GM23338 (cell line): ENCODE measurements around the gene MPHOSPH10. TPM values are rescaled to one million over a fixed set of nuclear protein-coding genes. Genes with fewer than 3 reads are reported as not detected.

Experiments used
- ATAC-seq: fragments of 200-7000 bp; cut with Tn5 transposase; 3 replicates; pipeline ENCODE4 v1.9.1; 2020
- DNase-seq: peaks from one replicate; pipeline ENCODE4 v3.0.0-alpha.2; 2015; ENCODE audit warnings: low spot score
- H2AFZ ChIP-seq: fragments of 200-600 bp; sonication (generic); 2 replicates; pipeline ENCODE4 v1.8.0; 2016; ENCODE audit warnings: antibody characterized with exemption, mild to moderate bottlenecking, moderate library complexity
- H3F3A ChIP-seq: fragments of 200-600 bp; sonication (generic); replicated peaks from 2 replicates; pipeline ENCODE4 v1.8.0; 2017; ENCODE audit warnings: antibody characterized with exemption, mixed run types, low read depth
- H3K27ac ChIP-seq: fragments of 200-600 bp; sonication (generic); 2 replicates; pipeline ENCODE4 v1.6.1; 2016; ENCODE audit warnings: low read depth
- H3K27me3 ChIP-seq: fragments of 200-600 bp; sonication (generic); 2 replicates; pipeline ENCODE4 v1.8.0; 2016; ENCODE audit warnings: mild to moderate bottlenecking, mixed run types, moderate library complexity; ENCODE audit not compliant: insufficient read depth
- H3K36me3 ChIP-seq: fragments of 200-600 bp; sonication (generic); 2 replicates; pipeline ENCODE4 v1.8.0; 2016; ENCODE audit warnings: mild to moderate bottlenecking; ENCODE audit not compliant: insufficient read depth
- H3K4me1 ChIP-seq: fragments of 200-600 bp; sonication (generic); 2 replicates; pipeline ENCODE4 v1.8.0; 2016; ENCODE audit warnings: mild to moderate bottlenecking, moderate library complexity; ENCODE audit not compliant: insufficient read depth
- H3K4me2 ChIP-seq: fragments of 200-600 bp; sonication (generic); 2 replicates; pipeline ENCODE4 v1.7.1; 2017; ENCODE audit warnings: mixed run types
- H3K4me3 ChIP-seq: fragments of 200-600 bp; sonication (generic); 2 replicates; pipeline ENCODE4 v1.6.1; 2016; ENCODE audit warnings: mixed run types
- H3K79me2 ChIP-seq: fragments of 200-600 bp; sonication (generic); replicated peaks from 2 replicates; pipeline ENCODE4 v1.8.0; 2017; ENCODE audit warnings: mild to moderate bottlenecking; ENCODE audit not compliant: insufficient read depth
- H3K9me2 ChIP-seq: fragments of 200-600 bp; sonication (generic); 2 replicates; pipeline ENCODE4 v1.8.0; 2017; ENCODE audit not compliant: insufficient read depth
- H4K20me1 ChIP-seq: fragments of 200-600 bp; sonication (generic); replicated peaks from 2 replicates; pipeline ENCODE4 v1.8.0; 2017; ENCODE audit warnings: mild to moderate bottlenecking; ENCODE audit not compliant: insufficient read depth
- H3K27ac Mint-ChIP-seq: 2 replicates; pipeline ENCODE4 v1.8.0; 2020; ENCODE audit warnings: inconsistent platforms, mild to moderate bottlenecking, moderate library complexity, mixed read lengths
- H3K27me3 Mint-ChIP-seq: 3 replicates; pipeline ENCODE4 v1.8.0; 2022; ENCODE audit warnings: low read depth, mild to moderate bottlenecking, moderate library complexity, mixed read lengths, inconsistent platforms; ENCODE audit not compliant: insufficient read depth, poor library complexity
- H3K36me3 Mint-ChIP-seq: 3 replicates; pipeline ENCODE4 v1.8.0; 2021; ENCODE audit warnings: low read depth, mild to moderate bottlenecking, inconsistent platforms, moderate library complexity, mixed read lengths
- H3K4me1 Mint-ChIP-seq: 3 replicates; pipeline ENCODE4 v1.8.0; 2020; ENCODE audit warnings: mild to moderate bottlenecking, inconsistent platforms, mixed read lengths
- H3K4me3 Mint-ChIP-seq: 3 replicates; pipeline ENCODE4 v1.8.0; 2021; ENCODE audit warnings: moderate library complexity, mild to moderate bottlenecking, inconsistent platforms, mixed read lengths
- H3K9me3 Mint-ChIP-seq: 3 replicates; pipeline ENCODE4 v1.8.0; 2020; ENCODE audit warnings: moderate library complexity, mild to moderate bottlenecking, inconsistent platforms, mixed read lengths
- CREB1 ChIP-seq: fragments of 250-450 bp; sonication (Bioruptor Pico); IDR thresholded peaks from 2 replicates; pipeline ENCODE4 v1.5.0; 2020; ENCODE audit warnings: low read depth, mild to moderate bottlenecking, moderate library complexity
- CTCF ChIP-seq, 2 experiments: fragments of 200-600 bp in 1 of 2; sonication (generic) in 1 of 2; conservative IDR thresholded peaks; 2 replicates each; pipeline versions ENCODE4 v1.5.1 to v1.6.1; 2016 to 2017; ENCODE audit warnings: antibody characterized with exemption in 2 of 2, low read depth in 2 of 2, mild to moderate bottlenecking in 2 of 2, moderate library complexity in 1 of 2
- ETS1 ChIP-seq: IDR thresholded peaks from 2 replicates; pipeline ENCODE4 v1.6.1; 2016; ENCODE audit warnings: antibody characterized with exemption
- EZH2 ChIP-seq: fragments of 200-600 bp; sonication (generic); IDR thresholded peaks from one replicate; pipeline ENCODE4 v1.8.0; 2017; ENCODE audit warnings: antibody characterized with exemption, mild to moderate bottlenecking, low read depth; ENCODE audit not compliant: unreplicated experiment
- EZH2phosphoT487 ChIP-seq: fragments of 200-600 bp; sonication (generic); IDR thresholded peaks from one replicate; pipeline ENCODE4 v1.8.1; 2018; ENCODE audit warnings: antibody characterized with exemption; ENCODE audit not compliant: unreplicated experiment
- JUNB ChIP-seq: IDR thresholded peaks from one replicate; pipeline ENCODE4 v1.6.1; 2016; ENCODE audit warnings: antibody characterized with exemption; ENCODE audit not compliant: unreplicated experiment
- NANOG ChIP-seq: IDR thresholded peaks from 2 replicates; pipeline ENCODE4 v1.6.1; 2016; ENCODE audit warnings: antibody characterized with exemption, borderline replicate concordance
- POLR2AphosphoS5 ChIP-seq: IDR thresholded peaks from 2 replicates; pipeline ENCODE4 v1.6.1; 2016; ENCODE audit warnings: antibody characterized with exemption, low read depth
- ZNF114 ChIP-seq: fragments of 250-450 bp; sonication (Bioruptor Pico); IDR thresholded peaks from 2 replicates; pipeline ENCODE4 v1.5.0; 2020; ENCODE audit warnings: mild to moderate bottlenecking, moderate library complexity
- polyA plus RNA-seq: library from polyadenylated mRNA; unstranded; fragments of >200 nt; fragmentation: Nextera tagmentation; extraction: Ambion mirVana; gene quantifications from 2 replicates; pipeline ENCODE4 v1.2.1, GENCODE V29; 2016
- total RNA-seq: library from RNA; depleted of rRNA; stranded (reverse); fragments of >200 nt; shearing (Covaris generic); gene quantifications from 2 replicates; pipeline ENCODE4 v1.2.3, GENCODE V29; 2014
- TF ChIP-seq, protein P1 (sequence below): IDR thresholded peaks from one replicate; pipeline ENCODE4 v1.6.1; 2018; ENCODE audit warnings: antibody characterized with exemption; ENCODE audit not compliant: unreplicated experiment

Gene MPHOSPH10
- total and polyA plus RNA-seq, 2 experiments from 2014 or later = 23.8 to 64.8 TPM

- no peak for TF ChIP-seq NANOG
Measured at GRCh38 chr2:71154279-71154678, 23.8 kb downstream of the MPHOSPH10 start (continued).

- no peaks in the 10 kb centered on the region for H3K27me3 ChIP-seq
- Mint-ChIP-seq H3K4me3 (no peak overlapping the region), H3K4me1 (peaks cover 16% of the 10 kb centered on the region), H3K9me3 (no peaks in the 10 kb centered on the region), H3K27ac (no peak overlapping the region), H3K27me3 (peaks cover 15% of the 10 kb centered on the region), H3K36me3 (peaks cover 8% of the 10 kb centered on the region)
- no peak overlapping the region for H3K27ac ChIP-seq
- no peak overlapping the region for H3K4me2 ChIP-seq
- DNase-seq (peak; percentile 57), ATAC-seq (peak; percentile 63)
- H3K79me2 ChIP-seq = no peaks in the 10 kb centered on the region
- H3K36me3 ChIP-seq = peaks cover 1% of the 10 kb centered on the region; the same call in 1 of the 2 replicates
- H3K4me3 ChIP-seq = no peak overlapping the region
- peaks cover 6% of the 10 kb centered on the region for H3K4me1 ChIP-seq
- H3F3A ChIP-seq = no peaks in the 10 kb centered on the region
- no peak overlapping the region for H2AFZ ChIP-seq
- 0 out of 2 replicates have a peak, but pooled peaks cover 2% of the 10 kb centered on the region for H3K9me2 ChIP-seq
- peaks cover 6% of the 10 kb centered on the region; the same call in 1 of the 2 replicates for H4K20me1 ChIP-seq
- TF ChIP-seq CTCF (conservative IDR thresholded peaks at IDR 0.05; ENCODE audit: low read depth in 2 of 2) = peak; percentile 37 to 78
- TF ChIP-seq JUNB = no peak
Measured at GRCh38 chr2:71154798-71155197, 24.4 kb downstream of the MPHOSPH10 start.

DNA sequence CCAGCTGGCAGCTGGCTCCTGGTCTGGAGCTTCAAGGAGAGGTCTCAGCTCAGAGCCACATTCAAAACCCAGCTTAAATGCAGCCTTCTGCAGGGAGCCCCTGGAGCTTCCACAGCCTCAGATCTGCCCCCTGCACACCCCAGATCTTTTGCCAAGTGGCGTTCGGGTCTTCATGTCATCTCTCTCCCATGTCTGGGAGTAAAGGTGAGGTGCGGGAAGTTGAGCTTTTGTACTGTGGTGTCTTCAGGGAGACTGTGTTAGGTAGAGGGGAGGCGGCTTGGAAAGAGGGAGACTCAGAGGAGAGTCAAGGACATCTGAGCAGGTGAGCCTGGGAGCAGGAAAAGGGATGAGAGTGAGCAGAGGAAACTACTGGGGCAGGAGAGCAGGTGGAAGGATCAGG, 25.4 kb downstream of the MPHOSPH10 start:
- Histone ChIP-seq H3K27me3 (no peaks in the 10 kb centered on the region), H3K4me1 (peaks cover 6% of the 10 kb centered on the region), H3K4me2 (no peak overlapping the region), H3K4me3 (no peak overlapping the region), H3K36me3 (no peaks in the 10 kb centered on the region), H3K79me2 (no peaks in the 10 kb centered on the region), H2AFZ (no peak overlapping the region; the same call in 1 of the 2 replicates), H3K27ac (no peak overlapping the region), H3F3A (no peaks in the 10 kb centered on the region), H4K20me1 (no peaks in the 10 kb centered on the region), H3K9me2 (0 out of 2 replicates have a peak, but pooled peaks cover 2% of the 10 kb centered on the region)
- H3K36me3 Mint-ChIP-seq = 0 out of 3 replicates have a peak, but pooled peaks cover under 1% of the 10 kb centered on the region
- no peaks in the 10 kb centered on the region for H3K9me3 Mint-ChIP-seq
- peaks cover 14% of the 10 kb centered on the region for H3K27me3 Mint-ChIP-seq
- DNase-seq (no peak), ATAC-seq (no peak)
- H3K27ac Mint-ChIP-seq = no peak overlapping the region
- no peak overlapping the region for H3K4me3 Mint-ChIP-seq
- peaks cover 12% of the 10 kb centered on the region for H3K4me1 Mint-ChIP-seq
- TF ChIP-seq ZNF114 (CRISPR knock-in tag) (no peak), EZH2 (no peak), CTCF (conservative IDR thresholded peaks at IDR 0.05; ENCODE audit: low read depth in 2 of 2) (no peak), CREB1 (no peak), JUNB (no peak), POLR2AphosphoS5 (no peak), ETS1 (no peak), EZH2phosphoT487 (no peak), NANOG (no peak)
- TF ChIP-seq, protein P1, sequence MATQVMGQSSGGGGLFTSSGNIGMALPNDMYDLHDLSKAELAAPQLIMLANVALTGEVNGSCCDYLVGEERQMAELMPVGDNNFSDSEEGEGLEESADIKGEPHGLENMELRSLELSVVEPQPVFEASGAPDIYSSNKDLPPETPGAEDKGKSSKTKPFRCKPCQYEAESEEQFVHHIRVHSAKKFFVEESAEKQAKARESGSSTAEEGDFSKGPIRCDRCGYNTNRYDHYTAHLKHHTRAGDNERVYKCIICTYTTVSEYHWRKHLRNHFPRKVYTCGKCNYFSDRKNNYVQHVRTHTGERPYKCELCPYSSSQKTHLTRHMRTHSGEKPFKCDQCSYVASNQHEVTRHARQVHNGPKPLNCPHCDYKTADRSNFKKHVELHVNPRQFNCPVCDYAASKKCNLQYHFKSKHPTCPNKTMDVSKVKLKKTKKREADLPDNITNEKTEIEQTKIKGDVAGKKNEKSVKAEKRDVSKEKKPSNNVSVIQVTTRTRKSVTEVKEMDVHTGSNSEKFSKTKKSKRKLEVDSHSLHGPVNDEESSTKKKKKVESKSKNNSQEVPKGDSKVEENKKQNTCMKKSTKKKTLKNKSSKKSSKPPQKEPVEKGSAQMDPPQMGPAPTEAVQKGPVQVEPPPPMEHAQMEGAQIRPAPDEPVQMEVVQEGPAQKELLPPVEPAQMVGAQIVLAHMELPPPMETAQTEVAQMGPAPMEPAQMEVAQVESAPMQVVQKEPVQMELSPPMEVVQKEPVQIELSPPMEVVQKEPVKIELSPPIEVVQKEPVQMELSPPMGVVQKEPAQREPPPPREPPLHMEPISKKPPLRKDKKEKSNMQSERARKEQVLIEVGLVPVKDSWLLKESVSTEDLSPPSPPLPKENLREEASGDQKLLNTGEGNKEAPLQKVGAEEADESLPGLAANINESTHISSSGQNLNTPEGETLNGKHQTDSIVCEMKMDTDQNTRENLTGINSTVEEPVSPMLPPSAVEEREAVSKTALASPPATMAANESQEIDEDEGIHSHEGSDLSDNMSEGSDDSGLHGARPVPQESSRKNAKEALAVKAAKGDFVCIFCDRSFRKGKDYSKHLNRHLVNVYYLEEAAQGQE = no peak
